T-cell (primary cell): ENCODE measurements around the gene VIL1. TPM values are rescaled to one million over a fixed set of nuclear protein-coding genes. Genes with fewer than 3 reads are reported as not detected.

Experiments used
- ATAC-seq, 4 experiments: fragments of 200-7000 bp in 3 of 4; fragments of 150-1000 bp in 1 of 4; cut with Tn5 transposase; replicated peaks in 1 of 4; 1 replicate in 3 of 4; 2 replicates in 1 of 4; pipeline ENCODE4 v1.10.0; 2021; ENCODE audit warnings: moderate library complexity in 3 of 4, mild to moderate bottlenecking in 2 of 4, moderate number of reproducible peaks in 1 of 4
- CTCF ChIA-PET, 2 donors: fragments of 300-600 bp; sonication (Branson Sonifier 250); formaldehyde crosslinking; loops; one replicate each; lab custom pipeline; 2022; ENCODE audit warnings: antibody characterized with exemption in 2 of 2; lab: Charles Lee
- POLR2A ChIA-PET, 2 donors: fragments of 300-600 bp; sonication (Branson Sonifier 250); formaldehyde crosslinking; loops; one replicate each; lab custom pipeline; 2022; ENCODE audit warnings: antibody characterized with exemption in 2 of 2; lab: Charles Lee
- DNase-seq, 35 experiments: peaks; one replicate each; pipeline versions ENCODE4 v3.0.0 to v3.0.0-alpha.2; 2013 to 2023
- H3K27ac ChIP-seq: one replicate; pipeline ENCODE4 v1.5.1; 2013; ENCODE audit warnings: low read length
- H3K27me3 ChIP-seq, 2 experiments: replicated peaks in 1 of 2; 1 replicate in 1 of 2; 2 replicates in 1 of 2; pipeline versions ENCODE4 v1.6.1 to v1.7.0; 2013; ENCODE audit warnings: low read length in 1 of 2, mixed read lengths in 1 of 2; ENCODE audit not compliant: control insufficient read depth in 2 of 2, insufficient read depth in 2 of 2; ENCODE audit errors: extremely low read depth in 1 of 2
- H3K36me3 ChIP-seq, 2 donors: 1 replicate in 1 of 2; 2 replicates in 1 of 2; pipeline versions ENCODE4 v1.6.1 to v1.7.0; 2013; ENCODE audit warnings: low read length in 1 of 2; ENCODE audit not compliant: control insufficient read depth in 2 of 2, insufficient read depth in 1 of 2; ENCODE audit errors: extremely low read depth in 1 of 2
- H3K4me1 ChIP-seq, 2 experiments: 1 replicate in 1 of 2; 2 replicates in 1 of 2; pipeline versions ENCODE4 v1.6.1 to v1.7.0; 2013; ENCODE audit warnings: low read length in 2 of 2, mixed read lengths in 1 of 2; ENCODE audit not compliant: insufficient read depth in 2 of 2, control insufficient read depth in 1 of 2; ENCODE audit errors: extremely low read depth in 1 of 2
- H3K4me3 ChIP-seq, 2 donors: 1 replicate in 1 of 2; 2 replicates in 1 of 2; pipeline versions ENCODE4 v1.5.1 to v1.7.0; 2013; ENCODE audit warnings: mild to moderate bottlenecking in 2 of 2, low read length in 1 of 2, moderate library complexity in 1 of 2; ENCODE audit not compliant: control insufficient read depth in 1 of 2; ENCODE audit errors: extremely low read depth in 1 of 2
- H3K9me3 ChIP-seq: 2 replicates; pipeline ENCODE4 v1.7.0; 2013
- H3K27ac Mint-ChIP-seq, 2 donors: one replicate each; pipeline ENCODE4 v1.8.0; 2020 to 2021; ENCODE audit warnings: mild to moderate bottlenecking in 2 of 2, mixed read lengths in 2 of 2
- H3K27me3 Mint-ChIP-seq, 2 donors: one replicate each; pipeline ENCODE4 v1.8.0; 2021 to 2022; ENCODE audit warnings: mixed read lengths in 2 of 2
- H3K36me3 Mint-ChIP-seq: one replicate; pipeline ENCODE4 v1.8.0; 2021; ENCODE audit warnings: mixed read lengths
- H3K4me1 Mint-ChIP-seq, 3 donors: one replicate each; pipeline ENCODE4 v1.8.0; 2020 to 2022; ENCODE audit warnings: mixed read lengths in 3 of 3, mild to moderate bottlenecking in 1 of 3
- H3K4me3 Mint-ChIP-seq, 3 donors: one replicate each; pipeline ENCODE4 v1.8.0; 2020 to 2022; ENCODE audit warnings: mild to moderate bottlenecking in 3 of 3, mixed read lengths in 3 of 3, moderate library complexity in 3 of 3
- H3K9me3 Mint-ChIP-seq, 3 donors: one replicate each; pipeline ENCODE4 v1.8.0; 2020 to 2022; ENCODE audit warnings: mixed read lengths in 3 of 3
- WGBS: methylation state at CpG from one replicate; pipeline ENCODE4 v1.1.5; 2013; ENCODE audit warnings: missing lambda C conversion rate; ENCODE audit not compliant: insufficient coverage; 5-methylcytosine and 5-hydroxymethylcytosine counted together
- total RNA-seq, 35 experiments: library from RNA in 6 of 35; stranded (reverse) in 6 of 35; fragments of 120-200 nt in 1 of 35; gene quantifications; one replicate each; pipeline versions ENCODE4 v1.2.1 to v1.2.4 and lab custom pipeline; 2013 to 2026

Gene VIL1
- total RNA-seq, 5 donors from 2014 or later (not counting 1 experiment from before 2014, with no cell fraction given): 0.23 to 0.67 (median 0.51) TPM

GRCh38 chr2:218471982-218472381, 53.1 kb downstream of the VIL1 start:
- Histone ChIP-seq H3K4me1 (peaks cover 2 to 4% of the 10 kb centered on the region in 2 experiments), H3K9me3 (no peaks in the 10 kb centered on the region), H3K27me3 (no peaks in the 10 kb centered on the region), H3K4me3 (no peak overlapping the region), H3K27ac (no peak overlapping the region), H3K36me3 (peaks cover 0 to 38% of the 10 kb centered on the region in 2 donors)
- H3K9me3 Mint-ChIP-seq: no peaks in the 10 kb centered on the region
- no peak overlapping the region for H3K27ac Mint-ChIP-seq
- H3K27me3 Mint-ChIP-seq: no peaks in the 10 kb centered on the region
- WGBS: 83% methylated on average over 1 of the region's 5 CpGs
- POLR2A ChIA-PET: interaction anchor here in 1 of 2 donors (0.7 kb wide), 1 partner anchor 11 kb away, joined by 3 read pairs; no protein-coding TSS in a partner anchor
- CTCF ChIA-PET: interaction anchor here (0.6 to 0.7 kb wide), 4 partner anchors 20 to 243 kb away, joined by 3 to 5 read pairs (median 3); no protein-coding TSS in a partner anchor
- peaks cover 42% of the 10 kb centered on the region for H3K36me3 Mint-ChIP-seq
- H3K4me3 Mint-ChIP-seq: no peak overlapping the region
- DNase-seq (peak in 1 of 35 experiments; percentile 4), ATAC-seq (no peak)
- peaks cover 0 to 18% (median 6%) of the 10 kb centered on the region in 3 donors for H3K4me1 Mint-ChIP-seq

- no peak for ATAC-seq
- no peaks in the 10 kb centered on the region for H3K27me3 Mint-ChIP-seq
- H3K4me3 Mint-ChIP-seq: no peak overlapping the region
- ChIA-PET CTCF (interaction anchor here in 1 of 2 donors (0.6 kb wide), 1 partner anchor 255 kb away, joined by 3 read pairs; no protein-coding TSS in a partner anchor), POLR2A (no interaction called here)
- Histone ChIP-seq H3K9me3 (no peaks in the 10 kb centered on the region), H3K27me3 (no peaks in the 10 kb centered on the region), H3K27ac (no peak overlapping the region), H3K4me1 (peaks cover 2 to 4% of the 10 kb centered on the region in 2 experiments), H3K4me3 (no peak overlapping the region), H3K36me3 (peaks cover 0 to 41% of the 10 kb centered on the region in 2 donors)
- no peaks in the 10 kb centered on the region for H3K9me3 Mint-ChIP-seq
- peaks cover 0 to 18% (median 6%) of the 10 kb centered on the region in 3 donors for H3K4me1 Mint-ChIP-seq
- no peak for DNase-seq
- no peak overlapping the region for H3K27ac Mint-ChIP-seq
- peaks cover 47% of the 10 kb centered on the region for H3K36me3 Mint-ChIP-seq
These were observed 54.1 kb downstream of the VIL1 start for GRCh38 chr2:218472988-218473387.

- no peak for ATAC-seq
- H3K36me3 Mint-ChIP-seq: peaks cover 51% of the 10 kb centered on the region
- WGBS: 100% methylated on average over 1 of the region's 3 CpGs
- Histone ChIP-seq H3K4me1 (peaks cover 2 to 4% of the 10 kb centered on the region in 2 experiments), H3K27ac (no peak overlapping the region), H3K27me3 (no peaks in the 10 kb centered on the region), H3K9me3 (no peaks in the 10 kb centered on the region), H3K4me3 (no peak overlapping the region), H3K36me3 (peaks cover 0 to 47% of the 10 kb centered on the region in 2 donors)
- ChIA-PET POLR2A (no interaction called here), CTCF (interaction anchor here in 1 of 2 donors (0.6 to 1.4 kb wide), 2 partner anchors 22 to 97 kb away, joined by 3 to 4 read pairs; no protein-coding TSS in a partner anchor)
- no peaks in the 10 kb centered on the region for H3K27me3 Mint-ChIP-seq
- no peak for DNase-seq
- no peak overlapping the region for H3K27ac Mint-ChIP-seq
- H3K4me1 Mint-ChIP-seq: peaks cover 0 to 18% (median 6%) of the 10 kb centered on the region in 3 donors
- H3K4me3 Mint-ChIP-seq: no peak overlapping the region
- H3K9me3 Mint-ChIP-seq: no peaks in the 10 kb centered on the region
These were observed 55.6 kb downstream of the VIL1 start for GRCh38 chr2:218474527-218474926.

GRCh38 chr2:218476676-218477075, 57.8 kb downstream of the VIL1 start:
- Histone ChIP-seq H3K4me1 (peaks cover 0 to 2% of the 10 kb centered on the region in 2 experiments), H3K36me3 (peaks cover 0 to 59% of the 10 kb centered on the region in 2 donors), H3K27me3 (no peaks in the 10 kb centered on the region), H3K4me3 (no peak overlapping the region), H3K27ac (no peak overlapping the region), H3K9me3 (no peaks in the 10 kb centered on the region)
- Mint-ChIP-seq H3K27ac (no peak overlapping the region), H3K9me3 (no peaks in the 10 kb centered on the region), H3K4me3 (no peak overlapping the region), H3K27me3 (no peaks in the 10 kb centered on the region), H3K4me1 (peaks cover 0 to 3% (median 2%) of the 10 kb centered on the region in 3 donors), H3K36me3 (peaks cover 51% of the 10 kb centered on the region)
- ChIA-PET CTCF (interaction anchor here in 1 of 2 donors (0.6 kb wide), 1 partner anchor 181 kb away, joined by 8 read pairs; no protein-coding TSS in a partner anchor), POLR2A (interaction anchor here in 1 of 2 donors (0.7 kb wide), 1 partner anchor 181 kb away, joined by 6 read pairs; no protein-coding TSS in a partner anchor)
- no peak for ATAC-seq
- WGBS: 100% methylated on average over 1 of the region's 3 CpGs
- no peak for DNase-seq

- Histone ChIP-seq H3K27ac (no peak overlapping the region), H3K36me3 (peaks cover 0 to 61% of the 10 kb centered on the region in 2 donors), H3K9me3 (no peaks in the 10 kb centered on the region), H3K27me3 (no peaks in the 10 kb centered on the region), H3K4me1 (peaks cover 0 to 3% of the 10 kb centered on the region in 2 experiments), H3K4me3 (no peak overlapping the region)
- no peak overlapping the region for H3K27ac Mint-ChIP-seq
- ATAC-seq (no peak), DNase-seq (no peak)
- CTCF ChIA-PET: no interaction called here
- peaks cover 52% of the 10 kb centered on the region for H3K36me3 Mint-ChIP-seq
- no peaks in the 10 kb centered on the region for H3K9me3 Mint-ChIP-seq
- H3K4me3 Mint-ChIP-seq: no peak overlapping the region
- H3K27me3 Mint-ChIP-seq: no peaks in the 10 kb centered on the region
- peaks cover 0 to 3% (median 0%) of the 10 kb centered on the region in 3 donors for H3K4me1 Mint-ChIP-seq
- POLR2A ChIA-PET: no interaction called here
These were observed 58.3 kb downstream of the VIL1 start for GRCh38 chr2:218477247-218477646.

- Mint-ChIP-seq H3K27me3 (no peaks in the 10 kb centered on the region), H3K27ac (no peak overlapping the region), H3K36me3 (peaks cover 51% of the 10 kb centered on the region), H3K4me3 (no peak overlapping the region), H3K9me3 (no peaks in the 10 kb centered on the region), H3K4me1 (peaks cover 9 to 12% (median 11%) of the 10 kb centered on the region in 3 donors)
- POLR2A ChIA-PET: no interaction called here
- Histone ChIP-seq H3K27me3 (no peaks in the 10 kb centered on the region), H3K9me3 (no peaks in the 10 kb centered on the region), H3K4me1 (peaks cover 0 to 14% of the 10 kb centered on the region in 2 experiments), H3K36me3 (peaks cover 0 to 52% of the 10 kb centered on the region in 2 donors), H3K4me3 (no peak overlapping the region), H3K27ac (no peak overlapping the region)
- WGBS: no CpG with 5 or more reads among the region's 2 CpGs
- ATAC-seq (no peak), DNase-seq (no peak)
- CTCF ChIA-PET: no interaction called here
These were observed 59.6 kb downstream of the VIL1 start for GRCh38 chr2:218478544-218478943.
